Neural progenitor cell (in vitro differentiated cells): ENCODE data around the gene MUC6.

Experiments used
- EZH2 ChIP-seq: fragments of 200-600 bp; sonication (generic); IDR thresholded peaks from 2 replicates; pipeline ENCODE4 v1.6.1; 2017; ENCODE audit warnings: antibody characterized with exemption, mild to moderate bottlenecking, moderate library complexity
- EZH2phosphoT487 ChIP-seq: fragments of 200-600 bp; sonication (generic); IDR thresholded peaks from 2 replicates; pipeline ENCODE4 v1.6.1; 2017; ENCODE audit warnings: antibody characterized with exemption
- TF ChIP-seq, protein P1 (sequence below): fragments of 200-600 bp; sonication (generic); IDR thresholded peaks from 2 replicates; pipeline ENCODE4 v1.5.1; 2017; ENCODE audit warnings: antibody characterized with exemption, mild to moderate bottlenecking

- TF ChIP-seq, protein P1, sequence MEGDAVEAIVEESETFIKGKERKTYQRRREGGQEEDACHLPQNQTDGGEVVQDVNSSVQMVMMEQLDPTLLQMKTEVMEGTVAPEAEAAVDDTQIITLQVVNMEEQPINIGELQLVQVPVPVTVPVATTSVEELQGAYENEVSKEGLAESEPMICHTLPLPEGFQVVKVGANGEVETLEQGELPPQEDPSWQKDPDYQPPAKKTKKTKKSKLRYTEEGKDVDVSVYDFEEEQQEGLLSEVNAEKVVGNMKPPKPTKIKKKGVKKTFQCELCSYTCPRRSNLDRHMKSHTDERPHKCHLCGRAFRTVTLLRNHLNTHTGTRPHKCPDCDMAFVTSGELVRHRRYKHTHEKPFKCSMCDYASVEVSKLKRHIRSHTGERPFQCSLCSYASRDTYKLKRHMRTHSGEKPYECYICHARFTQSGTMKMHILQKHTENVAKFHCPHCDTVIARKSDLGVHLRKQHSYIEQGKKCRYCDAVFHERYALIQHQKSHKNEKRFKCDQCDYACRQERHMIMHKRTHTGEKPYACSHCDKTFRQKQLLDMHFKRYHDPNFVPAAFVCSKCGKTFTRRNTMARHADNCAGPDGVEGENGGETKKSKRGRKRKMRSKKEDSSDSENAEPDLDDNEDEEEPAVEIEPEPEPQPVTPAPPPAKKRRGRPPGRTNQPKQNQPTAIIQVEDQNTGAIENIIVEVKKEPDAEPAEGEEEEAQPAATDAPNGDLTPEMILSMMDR: no peak
- TF ChIP-seq EZH2: no peak
- TF ChIP-seq EZH2phosphoT487: no peak
Measured at GRCh38 chr11:1073261-1073724, 36.8 kb upstream of the MUC6 start.
